ENCODE results near the gene UBAP2L.

DNA sequence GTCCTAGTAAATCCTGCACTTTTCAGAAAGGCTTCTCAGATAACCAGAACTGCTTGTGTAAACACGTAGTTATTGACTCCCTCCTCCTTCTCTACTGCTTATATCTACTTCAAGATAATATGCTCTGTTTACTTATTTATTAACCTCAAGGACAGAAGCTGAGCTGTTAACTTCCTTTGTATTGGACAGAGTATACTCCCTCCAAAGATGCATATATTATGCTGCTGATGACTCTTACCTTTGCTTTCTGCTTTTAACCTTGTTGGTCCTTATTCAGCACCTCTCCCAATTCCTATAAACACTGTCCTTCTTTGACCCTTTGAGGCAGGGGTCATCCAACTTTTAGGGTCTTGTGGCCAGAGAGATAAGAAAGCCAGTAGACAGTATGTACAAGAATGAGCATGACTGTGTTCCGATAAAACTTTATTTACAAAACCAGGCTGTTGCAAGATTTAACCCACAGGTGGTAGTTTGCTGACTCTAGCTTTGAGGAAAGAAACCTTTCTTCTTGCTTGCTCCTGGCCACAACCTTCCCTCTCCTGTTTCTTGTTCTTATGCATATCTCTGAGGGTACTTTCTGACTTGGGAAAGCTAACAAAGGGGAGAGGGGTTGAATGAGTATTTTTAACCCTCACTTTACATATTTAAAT, 33.8 kb upstream of the UBAP2L start:
- TF ChIP-seq, protein P1, sequence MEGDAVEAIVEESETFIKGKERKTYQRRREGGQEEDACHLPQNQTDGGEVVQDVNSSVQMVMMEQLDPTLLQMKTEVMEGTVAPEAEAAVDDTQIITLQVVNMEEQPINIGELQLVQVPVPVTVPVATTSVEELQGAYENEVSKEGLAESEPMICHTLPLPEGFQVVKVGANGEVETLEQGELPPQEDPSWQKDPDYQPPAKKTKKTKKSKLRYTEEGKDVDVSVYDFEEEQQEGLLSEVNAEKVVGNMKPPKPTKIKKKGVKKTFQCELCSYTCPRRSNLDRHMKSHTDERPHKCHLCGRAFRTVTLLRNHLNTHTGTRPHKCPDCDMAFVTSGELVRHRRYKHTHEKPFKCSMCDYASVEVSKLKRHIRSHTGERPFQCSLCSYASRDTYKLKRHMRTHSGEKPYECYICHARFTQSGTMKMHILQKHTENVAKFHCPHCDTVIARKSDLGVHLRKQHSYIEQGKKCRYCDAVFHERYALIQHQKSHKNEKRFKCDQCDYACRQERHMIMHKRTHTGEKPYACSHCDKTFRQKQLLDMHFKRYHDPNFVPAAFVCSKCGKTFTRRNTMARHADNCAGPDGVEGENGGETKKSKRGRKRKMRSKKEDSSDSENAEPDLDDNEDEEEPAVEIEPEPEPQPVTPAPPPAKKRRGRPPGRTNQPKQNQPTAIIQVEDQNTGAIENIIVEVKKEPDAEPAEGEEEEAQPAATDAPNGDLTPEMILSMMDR (IDR thresholded peaks at IDR 0.05; ENCODE audit: insufficient read depth, low read depth, low read length) = no peak
- TF ChIP-seq EZH2 (IDR thresholded peaks at IDR 0.05; ENCODE audit: insufficient read depth, low read length) = no peak
